GM19467 (cell line): ENCODE measurements around the gene VWA3B.
"Not testable (repeated sequence)": the region's sequence is repeated elsewhere in the genome, so short reads cannot be mapped to it uniquely, and the experiment has no call there.

Experiments
- ATAC-seq: cut with Tn5 transposase; IDR thresholded peaks from one replicate; pipeline ENCODE4 v1.9.1; 2021; ENCODE audit warnings: mild to moderate bottlenecking, moderate library complexity; ENCODE audit not compliant: unreplicated experiment

The VWA3B gene

DNA sequence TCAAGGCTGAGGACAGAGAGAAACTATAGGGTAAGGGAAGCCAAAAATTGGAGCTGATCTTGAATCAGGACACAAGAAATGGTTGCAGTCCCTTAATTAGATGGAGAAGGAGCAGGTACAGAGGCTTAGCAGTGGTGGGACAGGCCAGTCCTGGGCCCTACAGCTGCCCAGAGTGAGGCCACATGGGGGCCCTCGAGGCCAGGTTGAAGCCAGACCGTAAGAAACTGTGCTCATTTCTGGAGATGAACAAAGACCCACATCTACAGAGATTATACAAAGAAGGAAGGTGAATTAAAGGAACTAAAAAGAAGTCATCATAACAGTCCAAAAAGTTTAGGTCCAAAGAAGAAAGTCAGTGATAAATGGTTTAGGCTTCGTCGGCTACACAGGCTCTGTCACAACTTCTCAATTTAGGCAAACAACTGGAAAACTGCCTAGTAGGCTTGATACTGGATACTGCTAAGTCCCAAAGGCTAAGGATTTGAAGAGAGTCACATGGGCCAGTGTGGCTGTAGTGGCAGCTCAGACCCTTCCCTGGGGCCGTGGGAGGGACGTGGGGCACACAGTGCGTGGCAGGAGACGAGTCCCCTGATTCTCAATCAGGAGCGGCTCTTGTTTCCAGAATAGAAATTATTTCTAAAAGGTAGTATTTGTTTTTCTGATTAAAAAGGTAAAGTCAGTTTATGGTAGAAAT, 208.9 kb downstream of the VWA3B start:
- ATAC-seq: no peak

- no peak for ATAC-seq
Observed at GRCh38 chr2:98296440-98296839, 209.5 kb downstream of the VWA3B start.

GRCh38 chr2:98297817-98298682, 211.1 kb downstream of the VWA3B start:
- no peak for ATAC-seq

DNA sequence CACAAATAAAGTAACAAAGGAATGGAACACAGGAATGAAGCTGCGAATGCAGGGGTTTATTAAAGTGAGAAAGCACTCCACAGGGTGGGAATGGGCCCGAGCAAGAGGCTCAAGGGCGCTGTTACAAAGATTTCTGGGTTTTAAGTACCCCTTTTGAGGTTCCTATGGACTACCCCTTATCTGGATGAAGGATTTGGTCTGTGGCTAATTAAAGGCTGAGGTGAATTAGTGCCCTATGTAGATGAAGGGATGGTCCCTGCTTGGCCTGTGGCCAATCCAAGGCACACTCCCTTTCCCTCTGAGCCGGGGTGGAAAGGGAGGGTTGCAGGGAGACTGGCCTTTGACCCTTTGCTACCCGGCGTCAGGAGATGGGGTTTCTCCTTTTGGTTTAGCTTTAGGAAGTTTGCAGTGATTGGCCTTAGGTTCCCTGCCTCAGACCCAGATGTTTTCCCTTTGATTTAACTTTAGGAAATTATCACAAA, 211.8 kb downstream of the VWA3B start:
- ATAC-seq: no peak

- no peak for ATAC-seq
Observed at GRCh38 chr2:98299211-98299905, 212.4 kb downstream of the VWA3B start.

GRCh38 chr2:98300141-98300874, 213.3 kb downstream of the VWA3B start:
- ATAC-seq: no peak

GRCh38 chr2:98301469-98301868, 214.5 kb downstream of the VWA3B start:
- ATAC-seq: no peak

- ATAC-seq: not testable (repeated sequence)
Observed at GRCh38 chr2:98307131-98307696, 220.2 kb downstream of the VWA3B start.

DNA sequence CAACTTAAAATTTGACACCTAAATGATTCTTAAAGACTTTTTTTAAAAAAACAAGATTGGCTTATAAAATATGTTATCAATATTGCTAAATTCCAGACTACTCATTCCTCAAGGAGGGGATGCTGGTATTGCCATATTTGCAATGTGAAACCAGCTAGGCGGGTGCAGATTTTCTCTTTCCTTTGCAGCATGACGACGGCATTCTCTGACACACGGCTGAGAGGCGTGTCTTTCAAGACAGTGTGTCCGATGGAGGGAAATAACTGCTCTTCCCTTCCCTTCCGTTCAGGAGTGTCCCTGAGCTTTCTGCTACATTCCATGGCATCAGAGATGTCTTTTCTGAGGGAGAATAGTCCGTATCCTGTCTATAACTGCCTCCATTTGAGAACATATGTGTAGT, 221.1 kb downstream of the VWA3B start:
- no peak for ATAC-seq

DNA sequence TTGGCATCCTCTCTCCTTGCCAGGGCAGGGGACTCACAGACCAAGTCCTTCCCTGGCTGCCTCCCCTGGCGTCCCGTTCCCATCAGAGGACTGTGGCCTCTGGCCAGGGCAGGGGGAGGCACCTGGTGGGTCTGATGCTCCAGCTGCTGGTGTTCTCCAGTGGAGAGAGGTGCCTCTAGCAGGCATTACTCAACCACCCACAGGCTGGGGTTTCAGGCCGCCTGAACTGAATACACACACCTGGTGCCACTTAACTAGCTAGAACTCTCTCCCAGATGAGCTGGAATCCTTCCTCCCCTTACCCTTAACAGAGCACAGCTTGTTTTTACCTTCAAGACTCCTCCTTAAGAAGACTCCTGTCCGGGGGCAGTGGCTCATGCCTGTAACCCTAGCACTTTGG, 221.6 kb downstream of the VWA3B start:
- ATAC-seq: no peak

GRCh38 chr2:98309580-98309979, 222.6 kb downstream of the VWA3B start:
- no peak for ATAC-seq

DNA sequence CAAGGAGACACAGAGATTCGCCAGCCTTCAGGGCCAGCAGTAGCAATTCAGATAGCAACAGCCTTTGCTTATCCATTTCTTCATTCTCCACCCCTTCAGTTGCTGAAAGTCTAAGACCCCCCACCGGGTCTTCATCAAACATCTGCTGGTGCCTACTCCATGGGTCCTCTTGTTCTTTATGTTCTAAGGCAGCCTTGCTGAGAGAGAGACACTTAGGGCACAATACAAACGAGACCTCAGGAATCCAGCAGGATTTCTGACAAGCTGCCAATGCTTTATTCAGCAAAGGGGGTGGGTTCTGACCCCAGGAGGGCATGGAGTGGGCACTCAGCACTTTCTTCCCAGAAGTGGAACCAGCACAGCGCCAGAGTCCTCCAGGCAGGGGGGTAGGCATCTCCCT, 223.0 kb downstream of the VWA3B start:
- ATAC-seq: no peak

DNA sequence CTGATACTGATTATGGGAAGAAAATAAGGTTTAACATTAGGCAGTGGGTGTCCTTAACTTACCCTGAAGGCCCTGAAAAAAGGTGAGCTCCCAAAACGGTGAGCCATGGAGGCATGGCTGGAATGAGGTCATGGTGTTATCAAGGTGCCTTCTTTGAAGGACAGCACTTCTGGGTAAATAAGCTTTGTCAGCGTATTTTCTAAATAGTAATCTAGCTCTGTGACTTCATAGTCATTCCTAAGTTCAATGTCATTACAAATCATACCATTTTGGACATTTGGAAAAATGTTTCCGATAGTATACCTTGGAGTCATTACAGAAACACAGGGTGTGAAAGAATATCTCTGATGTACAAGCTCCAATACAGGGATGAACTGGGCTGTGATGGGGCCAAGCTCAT, 224.1 kb downstream of the VWA3B start:
- no peak for ATAC-seq

DNA sequence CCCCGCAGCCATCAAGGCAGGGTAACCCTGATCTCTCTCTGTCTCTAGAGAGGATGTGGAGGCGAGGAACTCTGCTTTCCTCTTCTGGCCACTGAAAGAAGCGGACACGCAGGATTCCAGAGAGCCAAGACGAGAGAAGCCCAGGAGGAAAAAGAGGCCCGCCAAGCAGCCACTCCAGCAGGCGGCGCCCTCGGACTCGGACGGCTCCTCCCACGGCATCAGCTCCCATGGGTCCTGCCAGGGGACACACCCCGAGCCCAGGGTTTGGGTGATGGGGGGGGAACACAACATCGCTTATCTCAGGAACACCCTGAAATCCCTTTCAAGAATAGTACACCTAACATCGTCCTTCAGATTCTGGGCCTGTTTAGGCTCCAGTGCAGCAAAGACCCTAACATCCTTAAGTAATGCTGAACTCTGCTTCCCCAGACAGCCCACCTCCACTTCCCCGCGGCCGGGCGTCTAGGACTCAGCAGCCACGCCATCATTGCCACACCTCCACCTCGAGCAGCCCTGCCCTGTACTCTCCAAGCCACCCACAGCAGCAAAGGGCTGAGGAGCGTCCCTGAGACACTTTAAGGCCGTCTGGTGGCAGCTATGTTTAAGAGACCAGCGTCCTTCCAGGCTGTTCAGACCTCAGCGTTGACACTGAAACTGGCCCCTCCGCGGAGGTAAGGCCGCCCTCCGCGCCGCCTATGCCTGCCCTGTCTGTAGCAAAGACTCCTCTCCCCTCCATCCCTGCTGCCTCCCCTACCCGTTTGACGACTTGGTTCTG, 225.0 kb downstream of the VWA3B start:
- no peak for ATAC-seq

DNA sequence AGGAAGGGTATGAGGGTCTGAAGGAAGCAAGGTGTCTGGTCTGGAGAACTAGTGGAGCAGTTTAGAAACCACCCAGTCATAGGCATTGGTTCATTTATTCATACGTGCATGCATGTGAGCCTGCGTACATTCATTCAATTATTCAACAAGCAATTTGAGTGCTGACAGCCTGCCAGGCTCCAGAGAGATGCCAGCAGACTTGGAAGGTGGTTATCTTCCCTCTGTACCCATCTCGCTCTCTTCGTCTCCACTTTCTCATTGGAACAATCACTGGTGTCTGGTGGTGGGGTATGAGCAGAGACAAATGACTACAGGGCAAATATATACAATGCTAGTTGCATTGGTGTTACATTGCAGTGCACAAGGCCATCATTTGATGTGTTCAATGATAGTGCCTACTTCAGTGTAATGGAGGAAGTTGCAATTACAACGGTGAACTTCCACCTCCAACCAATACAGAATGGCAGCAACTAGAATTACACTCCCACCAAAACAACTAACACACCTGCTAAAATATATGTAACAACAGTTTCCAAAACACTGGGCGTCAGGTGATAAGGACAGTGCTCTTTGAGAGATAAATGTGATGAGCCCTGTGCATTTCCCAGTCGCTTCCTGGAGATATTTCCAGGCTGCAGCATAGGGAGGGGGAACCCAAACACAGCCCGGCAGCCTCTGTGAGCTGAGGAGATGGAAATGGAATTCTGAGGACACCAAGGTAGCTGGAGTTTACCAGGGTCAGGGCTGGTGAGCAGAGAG, 226.7 kb downstream of the VWA3B start:
- ATAC-seq: no peak

DNA sequence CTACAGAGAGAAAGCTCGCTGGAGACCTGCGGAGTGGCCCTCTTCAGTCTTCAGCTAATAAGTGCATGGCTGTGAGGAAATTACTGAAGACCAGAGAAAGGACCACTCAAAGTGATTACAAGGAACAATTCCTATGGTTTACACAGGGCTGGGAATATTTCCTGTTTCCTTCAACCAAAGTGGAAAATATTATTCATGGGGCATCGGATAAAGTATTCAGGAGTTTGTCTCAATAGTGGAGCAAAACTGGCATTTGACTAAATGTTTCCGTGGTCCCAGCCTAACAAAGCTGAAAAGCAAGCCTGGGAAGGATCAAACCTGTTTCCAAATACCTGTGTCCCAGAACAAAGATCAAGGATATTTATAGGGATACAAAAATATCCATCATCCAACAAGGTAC, 227.3 kb downstream of the VWA3B start:
- ATAC-seq: no peak

GRCh38 chr2:98315957-98316356, 229.0 kb downstream of the VWA3B start:
- ATAC-seq: no peak

GRCh38 chr2:98317214-98317613, 230.2 kb downstream of the VWA3B start:
- no peak for ATAC-seq

GRCh38 chr2:98320171-98320570, 233.2 kb downstream of the VWA3B start:
- not testable (repeated sequence) for ATAC-seq
